RWPE2 (cell line): ENCODE measurements around the gene CDH9.

Experiments
- ATAC-seq: fragments of 200-7000 bp; cut with Tn5 transposase; 3 replicates; pipeline ENCODE4 v1.9.1; 2021; ENCODE audit warnings: low read depth
- DNase-seq: peaks from one replicate; pipeline ENCODE4 v3.0.0-alpha.2; 2020; ENCODE audit warnings: low spot score
- H3K27ac ChIP-seq: fragments of 450-650 bp; 2 replicates; pipeline ENCODE4 v1.5.1; 2017; ENCODE audit warnings: mild to moderate bottlenecking; ENCODE audit not compliant: poor library complexity, severe bottlenecking
- H3K27me3 ChIP-seq: fragments of 250-450 bp; sonication (Bioruptor Pico); 2 replicates; pipeline ENCODE4 v1.5.1; 2021; ENCODE audit warnings: mild to moderate bottlenecking, moderate library complexity; ENCODE audit not compliant: insufficient read depth, poor library complexity, severe bottlenecking
- H3K36me3 ChIP-seq: fragments of 250-450 bp; sonication (Bioruptor Pico); 2 replicates; pipeline ENCODE4 v1.5.1; 2020; ENCODE audit warnings: low read depth, mild to moderate bottlenecking, moderate library complexity
- H3K4me1 ChIP-seq: fragments of 250-450 bp; sonication (Bioruptor Pico); 2 replicates; pipeline ENCODE4 v1.5.1; 2021; ENCODE audit warnings: mild to moderate bottlenecking, moderate library complexity; ENCODE audit not compliant: insufficient read depth, poor library complexity, severe bottlenecking
- H3K4me3 ChIP-seq: fragments of 250-450 bp; sonication (Bioruptor Pico); 2 replicates; pipeline ENCODE4 v1.5.1; 2021; ENCODE audit warnings: mild to moderate bottlenecking, moderate library complexity; ENCODE audit not compliant: severe bottlenecking
- H3K9me3 ChIP-seq: fragments of 250-450 bp; sonication (Bioruptor Pico); 2 replicates; pipeline ENCODE4 v1.5.1; 2021; ENCODE audit warnings: mild to moderate bottlenecking, moderate library complexity; ENCODE audit not compliant: severe bottlenecking
- TF ChIP-seq, protein P1 (sequence below): fragments of 450-650 bp; IDR thresholded peaks from one replicate; pipeline ENCODE4 v1.5.1; 2017; ENCODE audit warnings: mild to moderate bottlenecking, moderate library complexity; ENCODE audit not compliant: poor library complexity, severe bottlenecking

CDH9 gene

GRCh38 chr5:26981750-26982149, 56.6 kb downstream of the CDH9 start:
- DNase-seq (no peak), ATAC-seq (no peak)
- Histone ChIP-seq H3K4me3 (no peak overlapping the region), H3K36me3 (no peaks in the 10 kb centered on the region), H3K27me3 (no peaks in the 10 kb centered on the region), H3K9me3 (no peaks in the 10 kb centered on the region), H3K27ac (no peak overlapping the region), H3K4me1 (no peaks in the 10 kb centered on the region)
- TF ChIP-seq, protein P1, sequence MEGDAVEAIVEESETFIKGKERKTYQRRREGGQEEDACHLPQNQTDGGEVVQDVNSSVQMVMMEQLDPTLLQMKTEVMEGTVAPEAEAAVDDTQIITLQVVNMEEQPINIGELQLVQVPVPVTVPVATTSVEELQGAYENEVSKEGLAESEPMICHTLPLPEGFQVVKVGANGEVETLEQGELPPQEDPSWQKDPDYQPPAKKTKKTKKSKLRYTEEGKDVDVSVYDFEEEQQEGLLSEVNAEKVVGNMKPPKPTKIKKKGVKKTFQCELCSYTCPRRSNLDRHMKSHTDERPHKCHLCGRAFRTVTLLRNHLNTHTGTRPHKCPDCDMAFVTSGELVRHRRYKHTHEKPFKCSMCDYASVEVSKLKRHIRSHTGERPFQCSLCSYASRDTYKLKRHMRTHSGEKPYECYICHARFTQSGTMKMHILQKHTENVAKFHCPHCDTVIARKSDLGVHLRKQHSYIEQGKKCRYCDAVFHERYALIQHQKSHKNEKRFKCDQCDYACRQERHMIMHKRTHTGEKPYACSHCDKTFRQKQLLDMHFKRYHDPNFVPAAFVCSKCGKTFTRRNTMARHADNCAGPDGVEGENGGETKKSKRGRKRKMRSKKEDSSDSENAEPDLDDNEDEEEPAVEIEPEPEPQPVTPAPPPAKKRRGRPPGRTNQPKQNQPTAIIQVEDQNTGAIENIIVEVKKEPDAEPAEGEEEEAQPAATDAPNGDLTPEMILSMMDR, result no peak

DNA sequence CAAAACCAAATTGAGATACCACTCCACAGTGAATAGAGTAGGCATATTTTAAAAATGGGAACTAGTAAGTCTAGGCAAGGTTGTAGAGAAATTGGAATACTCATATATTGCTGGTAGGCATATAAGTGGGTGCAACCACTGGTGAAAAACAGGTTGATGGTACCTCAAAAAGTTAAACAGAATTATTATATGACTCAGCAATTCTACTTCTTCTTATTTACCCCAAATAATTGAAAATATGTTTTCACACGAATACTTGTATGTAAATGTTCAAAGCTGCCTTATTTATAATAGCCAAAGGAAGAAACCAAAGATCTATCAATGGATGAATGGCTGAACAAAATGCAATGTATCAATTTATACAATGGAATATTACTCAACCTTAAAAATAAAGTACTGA, 79.1 kb downstream of the CDH9 start:
- H3K4me1 ChIP-seq, result no peaks in the 10 kb centered on the region
- TF ChIP-seq, protein P1, result no peak
- no peaks in the 10 kb centered on the region for H3K9me3 ChIP-seq
- no peak overlapping the region for H3K4me3 ChIP-seq
- H3K36me3 ChIP-seq, result no peaks in the 10 kb centered on the region
- DNase-seq (no peak), ATAC-seq (no peak)
- H3K27ac ChIP-seq, result no peak overlapping the region
- H3K27me3 ChIP-seq, result no peaks in the 10 kb centered on the region

DNA sequence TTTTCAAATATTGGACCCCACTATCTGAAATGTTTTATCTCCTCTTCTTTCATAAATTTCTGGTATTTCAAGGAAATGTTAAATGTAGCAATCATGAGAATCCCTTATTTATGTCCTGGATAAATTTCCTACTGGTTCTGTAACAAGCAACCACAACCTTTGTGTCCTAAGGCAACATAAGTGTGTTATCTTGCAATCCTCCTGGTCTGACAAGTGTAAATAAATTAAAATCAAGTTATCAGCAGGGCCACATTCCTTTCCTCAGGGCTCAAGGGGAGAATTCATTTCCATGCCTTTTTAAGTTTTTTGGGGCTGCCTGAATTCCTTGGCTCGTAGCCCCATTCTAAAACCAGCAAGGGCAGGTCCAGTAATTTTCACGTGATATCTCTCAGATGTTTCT, 83.2 kb downstream of the CDH9 start:
- ATAC-seq, result no peak
- H3K9me3 ChIP-seq, result no peaks in the 10 kb centered on the region

DNA sequence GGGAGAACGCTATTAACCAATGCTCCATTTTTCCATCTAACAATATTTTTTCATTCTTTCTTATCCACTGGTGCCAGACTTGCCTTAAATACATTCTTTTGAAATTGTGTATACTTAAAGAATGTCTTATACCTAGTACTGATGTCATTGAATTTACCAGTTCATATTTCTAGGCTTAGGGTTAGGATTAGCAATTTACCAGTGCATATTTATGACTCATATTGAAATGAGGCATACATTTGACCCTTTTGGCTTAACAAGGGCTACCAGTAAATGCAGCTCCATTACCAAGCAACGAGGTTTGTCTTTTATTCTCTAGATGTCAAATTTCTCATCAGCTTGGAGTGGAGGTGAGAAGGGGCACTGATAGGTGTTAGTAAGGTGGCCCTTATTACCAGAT, 89.5 kb downstream of the CDH9 start:
- no peak overlapping the region for H3K4me3 ChIP-seq
- DNase-seq, result no peak
- no peaks in the 10 kb centered on the region for H3K36me3 ChIP-seq
- H3K9me3 ChIP-seq, result no peaks in the 10 kb centered on the region
- H3K27me3 ChIP-seq, result no peaks in the 10 kb centered on the region
- TF ChIP-seq, protein P1, result no peak
- ATAC-seq, result no peak
- no peak overlapping the region for H3K27ac ChIP-seq
- H3K4me1 ChIP-seq, result peaks cover 7% of the 10 kb centered on the region

More for the DNA sequence above, 83.2 kb downstream of the CDH9 start:
- no peak overlapping the region for H3K27ac ChIP-seq
- H3K36me3 ChIP-seq, result no peaks in the 10 kb centered on the region
- TF ChIP-seq, protein P1, result no peak
- H3K4me3 ChIP-seq, result no peak overlapping the region
- no peak for DNase-seq
- H3K4me1 ChIP-seq, result no peaks in the 10 kb centered on the region
- no peaks in the 10 kb centered on the region for H3K27me3 ChIP-seq

DNA sequence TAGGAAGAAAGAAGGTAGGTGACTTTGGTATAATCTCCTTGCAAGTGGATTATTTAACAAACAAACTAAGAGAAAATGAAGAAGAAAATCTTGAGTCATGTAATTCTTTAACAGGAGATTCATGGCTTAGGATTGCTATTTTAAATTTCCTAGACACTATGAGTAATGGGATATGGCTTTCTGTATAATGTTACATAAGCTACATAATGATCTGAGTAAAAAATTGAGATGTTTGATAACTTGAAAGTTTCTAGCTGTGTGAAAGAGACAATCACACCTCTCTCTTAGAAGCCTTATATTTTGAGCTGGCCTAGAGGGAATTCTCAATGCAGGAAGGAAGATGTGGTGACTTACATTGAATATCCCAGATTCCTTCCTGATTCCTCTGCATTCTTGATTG, 92.5 kb downstream of the CDH9 start:
- Histone ChIP-seq H3K9me3 (no peaks in the 10 kb centered on the region), H3K4me3 (no peak overlapping the region), H3K27ac (no peak overlapping the region), H3K4me1 (peaks cover 17% of the 10 kb centered on the region), H3K27me3 (no peaks in the 10 kb centered on the region), H3K36me3 (no peaks in the 10 kb centered on the region)
- TF ChIP-seq, protein P1, result no peak
- ATAC-seq (peak; percentile 54), DNase-seq (no peak)
